Measurements from ENCODE around the gene AFG1L. TPM values are rescaled to one million over a fixed set of nuclear protein-coding genes. Genes with fewer than 3 reads are reported as not detected.

Gene AFG1L
- total RNA-seq, 1 donor from 2014 or later = 9.6 TPM

DNA sequence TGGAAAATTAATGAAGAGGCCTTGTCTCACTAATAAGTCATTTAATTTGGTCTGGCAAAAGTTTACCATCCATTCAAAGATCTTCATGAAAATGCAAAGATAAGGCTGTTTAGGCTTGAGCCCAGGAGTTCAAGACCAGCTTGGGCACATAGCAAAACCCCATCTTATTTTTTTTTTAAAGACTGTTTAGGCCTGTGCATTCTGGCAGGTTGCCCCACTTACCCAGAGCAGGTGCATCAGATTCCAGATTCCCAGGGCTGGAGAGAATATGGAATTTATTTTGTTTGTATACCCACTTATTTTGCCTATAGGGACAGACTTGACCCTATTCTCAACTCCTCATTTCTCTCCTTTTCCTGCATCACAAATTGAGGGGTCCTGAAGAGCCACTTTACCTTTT is 271.6 kb downstream of the AFG1L start:
- Mint-ChIP-seq H3K27me3 (peaks cover 10% of the 10 kb centered on the region), H3K36me3 (peaks cover 31% of the 10 kb centered on the region), H3K4me3 (no peak overlapping the region), H3K4me1 (ENCODE audit: unreplicated experiment) (peaks cover 36% of the 10 kb centered on the region), H3K9me3 (no peaks in the 10 kb centered on the region), H3K27ac (no peak overlapping the region)
- TF ChIP-seq, protein P1, sequence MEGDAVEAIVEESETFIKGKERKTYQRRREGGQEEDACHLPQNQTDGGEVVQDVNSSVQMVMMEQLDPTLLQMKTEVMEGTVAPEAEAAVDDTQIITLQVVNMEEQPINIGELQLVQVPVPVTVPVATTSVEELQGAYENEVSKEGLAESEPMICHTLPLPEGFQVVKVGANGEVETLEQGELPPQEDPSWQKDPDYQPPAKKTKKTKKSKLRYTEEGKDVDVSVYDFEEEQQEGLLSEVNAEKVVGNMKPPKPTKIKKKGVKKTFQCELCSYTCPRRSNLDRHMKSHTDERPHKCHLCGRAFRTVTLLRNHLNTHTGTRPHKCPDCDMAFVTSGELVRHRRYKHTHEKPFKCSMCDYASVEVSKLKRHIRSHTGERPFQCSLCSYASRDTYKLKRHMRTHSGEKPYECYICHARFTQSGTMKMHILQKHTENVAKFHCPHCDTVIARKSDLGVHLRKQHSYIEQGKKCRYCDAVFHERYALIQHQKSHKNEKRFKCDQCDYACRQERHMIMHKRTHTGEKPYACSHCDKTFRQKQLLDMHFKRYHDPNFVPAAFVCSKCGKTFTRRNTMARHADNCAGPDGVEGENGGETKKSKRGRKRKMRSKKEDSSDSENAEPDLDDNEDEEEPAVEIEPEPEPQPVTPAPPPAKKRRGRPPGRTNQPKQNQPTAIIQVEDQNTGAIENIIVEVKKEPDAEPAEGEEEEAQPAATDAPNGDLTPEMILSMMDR (conservative IDR thresholded peaks at IDR 0.05) = no peak
- DNase-seq (ENCODE audit: extremely low spot score, unreplicated experiment) = no peak

DNA sequence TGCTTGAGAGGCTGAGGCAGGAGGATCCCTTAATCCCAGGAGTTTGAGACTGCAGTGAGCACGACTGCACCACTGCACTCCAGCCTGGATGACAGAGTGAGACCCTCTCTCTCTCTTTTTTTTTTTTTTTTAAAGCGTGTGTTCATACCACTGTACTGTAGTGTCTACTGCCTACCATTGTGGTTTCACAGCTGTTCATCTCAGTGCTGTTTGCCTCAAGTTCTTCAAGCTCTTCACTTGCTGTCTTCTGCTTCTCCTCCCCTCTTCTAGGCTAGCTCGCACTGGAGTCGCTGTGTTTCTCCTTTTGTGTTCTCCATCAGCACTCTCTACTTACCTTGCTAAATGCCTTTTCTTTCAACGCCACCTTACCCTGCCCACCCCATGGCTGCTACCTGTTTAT is 273.2 kb downstream of the AFG1L start:
- Mint-ChIP-seq H3K9me3 (no peaks in the 10 kb centered on the region), H3K4me1 (ENCODE audit: unreplicated experiment) (peaks cover 26% of the 10 kb centered on the region), H3K27me3 (no peaks in the 10 kb centered on the region), H3K27ac (no peak overlapping the region), H3K36me3 (peaks cover 38% of the 10 kb centered on the region), H3K4me3 (no peak overlapping the region)
- DNase-seq (ENCODE audit: extremely low spot score, unreplicated experiment) = no peak
- TF ChIP-seq, protein P1 (conservative IDR thresholded peaks at IDR 0.05) = no peak

DNA sequence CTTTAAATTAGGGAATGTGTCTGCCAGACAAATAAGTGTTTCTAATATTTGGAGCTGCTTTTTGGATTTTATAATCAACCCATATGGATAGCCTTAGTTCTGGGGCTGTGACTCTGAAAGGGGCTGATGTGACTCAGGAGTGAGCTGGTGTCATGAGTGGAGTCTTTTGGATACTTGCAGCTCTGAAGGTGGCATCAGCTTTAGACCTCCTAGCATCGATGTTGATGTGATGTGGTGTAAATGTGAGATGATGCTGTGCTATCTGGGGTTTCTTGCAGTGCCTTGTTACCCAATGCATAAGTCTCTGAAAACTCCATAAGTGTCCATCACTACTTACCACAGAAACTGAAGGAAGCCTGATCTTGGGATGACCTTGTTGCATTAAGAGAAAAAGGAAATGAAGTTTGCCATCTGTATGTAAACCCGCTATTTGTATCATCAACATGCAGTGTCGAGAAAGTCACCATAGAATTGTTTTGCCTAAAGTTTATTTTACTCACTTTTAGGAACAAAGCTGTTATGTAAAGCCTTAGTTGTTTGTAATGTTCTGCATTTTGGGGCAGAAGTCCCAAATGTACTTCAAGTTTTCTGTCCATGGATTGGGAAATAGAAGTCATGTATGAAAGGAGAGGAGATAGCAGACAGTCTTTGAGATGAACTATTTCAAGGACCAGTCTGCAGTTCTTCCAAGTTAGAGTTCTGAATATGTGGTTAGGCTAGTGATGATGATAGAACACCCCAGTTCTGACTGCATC is 273.9 kb downstream of the AFG1L start:
- peaks cover 23% of the 10 kb centered on the region for H3K4me1 Mint-ChIP-seq (ENCODE audit: unreplicated experiment)
- peaks cover 34% of the 10 kb centered on the region for H3K36me3 Mint-ChIP-seq
- H3K4me3 Mint-ChIP-seq = no peak overlapping the region
- H3K9me3 Mint-ChIP-seq = no peaks in the 10 kb centered on the region
- H3K27me3 Mint-ChIP-seq = no peaks in the 10 kb centered on the region
- DNase-seq (ENCODE audit: extremely low spot score, unreplicated experiment) = no peak
- no peak overlapping the region for H3K27ac Mint-ChIP-seq
- TF ChIP-seq, protein P1 (conservative IDR thresholded peaks at IDR 0.05) = no peak

DNA sequence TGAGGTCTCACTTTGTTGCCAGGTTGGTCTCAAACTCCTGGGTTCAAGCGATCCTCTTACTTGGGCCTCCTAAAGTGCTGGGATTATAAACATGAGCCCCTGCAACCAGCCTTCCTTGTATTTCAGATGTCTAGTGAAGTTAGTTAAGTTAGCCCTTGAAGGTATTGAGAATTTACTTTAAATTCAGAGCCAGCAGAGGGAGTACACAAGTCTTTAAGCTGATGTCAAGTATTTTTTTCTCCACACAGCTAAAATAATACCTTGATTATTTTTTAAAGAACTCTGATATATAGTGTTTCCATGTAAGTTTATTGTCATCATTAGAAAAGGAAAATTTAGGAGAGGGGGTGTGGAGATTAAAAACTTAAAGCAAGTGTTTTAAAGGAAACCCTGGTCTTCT is 275.7 kb downstream of the AFG1L start:
- DNase-seq (ENCODE audit: extremely low spot score, unreplicated experiment) = no peak

DNA sequence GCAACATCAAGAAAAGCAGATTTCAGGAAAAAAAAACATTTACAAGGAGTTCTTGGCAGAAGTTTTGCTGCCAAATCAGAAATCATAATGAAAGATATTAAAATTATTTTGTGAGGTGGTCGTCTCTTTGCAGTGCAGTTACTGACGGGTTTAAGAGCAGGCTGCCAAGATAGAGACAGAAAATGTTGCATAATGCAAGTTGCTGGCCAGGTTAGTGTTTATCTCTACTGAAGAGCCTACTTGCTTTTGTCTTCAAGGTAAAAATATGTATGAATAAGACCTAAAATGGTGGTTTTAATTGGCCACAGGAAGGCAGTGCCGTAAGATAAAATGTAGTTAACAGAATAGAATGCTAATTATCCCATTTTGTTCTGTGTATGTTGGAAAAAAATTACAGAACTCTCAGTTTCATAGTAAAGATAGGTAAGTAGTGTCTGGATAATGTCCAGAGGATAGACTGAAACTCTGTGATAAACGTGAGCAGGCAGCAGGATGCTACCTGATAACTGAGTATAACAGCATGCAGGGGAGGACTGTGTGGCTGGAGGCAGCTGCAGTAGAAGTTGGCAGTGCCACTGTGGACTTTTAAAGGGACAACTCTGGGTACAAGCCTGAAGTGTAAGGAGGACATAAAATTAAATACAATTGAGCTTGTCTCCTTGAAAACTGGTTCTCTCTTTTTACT is 279.7 kb downstream of the AFG1L start:
- Mint-ChIP-seq H3K36me3 (peaks cover 46% of the 10 kb centered on the region), H3K9me3 (no peaks in the 10 kb centered on the region), H3K27me3 (no peaks in the 10 kb centered on the region), H3K27ac (peak overlapping the region; percentile 12), H3K4me3 (no peak overlapping the region), H3K4me1 (ENCODE audit: unreplicated experiment) (peaks cover 32% of the 10 kb centered on the region)
- TF ChIP-seq, protein P1 (conservative IDR thresholded peaks at IDR 0.05) = no peak
- DNase-seq (ENCODE audit: extremely low spot score, unreplicated experiment) = no peak

More for the DNA sequence above, 275.7 kb downstream of the AFG1L start:
- Mint-ChIP-seq H3K4me1 (ENCODE audit: unreplicated experiment) (peaks cover 20% of the 10 kb centered on the region), H3K9me3 (no peaks in the 10 kb centered on the region), H3K27me3 (no peaks in the 10 kb centered on the region), H3K4me3 (no peak overlapping the region), H3K36me3 (peaks cover 38% of the 10 kb centered on the region), H3K27ac (no peak overlapping the region)
- TF ChIP-seq, protein P1 (conservative IDR thresholded peaks at IDR 0.05) = peak; percentile 41

Other genes with a start within 250 kb of the AFG1L start
- 7.3 and 14.5 TPM in 2 replicates for gene OSTM1, start 220.3 kb upstream of the AFG1L start, total RNA-seq (ENCODE audit: low replicate concordance)
- 0.26 TPM in 1 of 2 replicates, not detected in the other for gene NR2E1, start 129.0 kb upstream of the AFG1L start, total RNA-seq (ENCODE audit: low replicate concordance)
- 93.1 and 126 TPM in 2 replicates for gene SNX3, start 34.0 kb upstream of the AFG1L start, total RNA-seq (ENCODE audit: low replicate concordance)

All from type B pancreatic cell (in vitro differentiated cells).